Spinal cord (tissue), 10 donors: ENCODE results near the gene C16orf86. TPM values are rescaled to one million over a fixed set of nuclear protein-coding genes. Genes with fewer than 3 reads are reported as not detected.
A peak's percentile ranks its signal among the peaks of the same experiment; 100 is the strongest.

ENCODE experiments used
- DNase-seq, 6 donors: peaks; one replicate each; pipeline versions ENCODE4 v3.0.0 to v3.0.0-alpha.2; 2013 to 2015; ENCODE audit warnings: low spot score in 6 of 6, low read depth in 4 of 6
- H3K27ac ChIP-seq: one replicate; pipeline ENCODE4 v1.5.1; 2013; ENCODE audit warnings: low read depth, low read length, control low read depth
- H3K27me3 ChIP-seq: one replicate; pipeline ENCODE4 v1.6.1; 2013; ENCODE audit warnings: low read length; ENCODE audit not compliant: control insufficient read depth, insufficient read depth
- H3K36me3 ChIP-seq: one replicate; pipeline ENCODE4 v1.6.1; 2013; ENCODE audit warnings: low read length; ENCODE audit not compliant: control insufficient read depth, insufficient read depth
- H3K4me1 ChIP-seq: one replicate; pipeline ENCODE4 v1.6.1; 2013; ENCODE audit warnings: low read length; ENCODE audit not compliant: control insufficient read depth, insufficient read depth
- H3K4me3 ChIP-seq: one replicate; pipeline ENCODE4 v1.5.1; 2013; ENCODE audit warnings: low read depth, low read length, control low read depth
- H3K9me3 ChIP-seq: one replicate; pipeline ENCODE4 v1.6.1; 2013; ENCODE audit warnings: low read length; ENCODE audit not compliant: control insufficient read depth, insufficient read depth
- WGBS: methylation state at CpG from one replicate; pipeline ENCODE4 v1.1.5; 2013; ENCODE audit warnings: missing lambda C conversion rate; ENCODE audit not compliant: insufficient coverage; 5-methylcytosine and 5-hydroxymethylcytosine counted together
- long read RNA-seq, 4 donors: transcript quantifications; one replicate each; lab custom pipeline, GENCODE V29; 2026
- polyA plus RNA-seq, 2 donors: library from polyadenylated mRNA; unstranded; fragments of 120-200 nt; gene quantifications; one replicate each; pipeline ENCODE4 v1.2.1, GENCODE V29; 2013; ENCODE audit not compliant: insufficient read length in 2 of 2
- total RNA-seq, 2 donors: library from RNA; depleted of rRNA in 1 of 2; stranded (reverse); fragments of 120-200 nt in 1 of 2; fragments of >200 nt in 1 of 2; gene quantifications; one replicate each; pipeline versions ENCODE4 v1.2.3 to v1.2.4, GENCODE V29; 2013 to 2014
- donor health status: healthy.

Gene C16orf86, protein sequence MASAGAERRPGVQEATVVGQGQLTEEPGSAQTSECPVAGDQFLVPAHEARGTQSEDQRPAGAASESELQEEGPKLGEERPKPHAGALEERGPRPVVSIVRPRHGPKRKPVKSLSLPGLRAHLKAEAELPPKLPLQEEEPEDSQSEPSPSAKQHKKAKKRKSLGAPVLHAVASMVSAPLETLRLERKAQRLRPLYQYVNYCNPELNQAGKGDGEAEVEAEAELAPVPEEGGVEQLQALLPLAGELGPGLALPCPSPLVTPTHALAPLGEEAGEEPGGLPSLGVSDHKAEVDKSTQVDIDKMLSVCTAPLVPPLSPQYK
- total RNA-seq, result 1 to 10 TPM; 2.8 to 6.9 TPM
- polyA plus RNA-seq, result 1 to 10 TPM; 4.2 to 6.2 TPM
- long read RNA-seq, donor 1, partial matches to known transcripts, result 0 of 3 reads
- long read RNA-seq, donor 1, other reads (novel, unspliced or antisense), result 0 of 3 reads
- long read RNA-seq, donor 2, partial matches to known transcripts, result 0 of 1 reads
- long read RNA-seq, donor 2, other reads (novel, unspliced or antisense), result 0 of 1 reads
- long read RNA-seq, donor 3, result 0 reads
- long read RNA-seq, donor 4, partial matches to known transcripts, result 0 of 1 reads
- long read RNA-seq, donor 4, other reads (novel, unspliced or antisense), result 0 of 1 reads

GRCh38 chr16:67666559-67667452 lies at the start of gene C16orf86, which contains the start of gene ENKD1:
Gene C16orf86 (plus strand): TSS chr16:67666814. CDS start chr16:67666971, 157 bp downstream.
Gene ENKD1 (minus strand): TSS chr16:67666750. CDS start chr16:67666442, 308 bp downstream.
- DNase-seq, result peak in 5 of 6 donors; percentile 55 to 93 (median 74)
- Histone ChIP-seq H3K36me3 (peaks cover 34% of the 10 kb centered on the region), H3K4me1 (peaks cover 55% of the 10 kb centered on the region), H3K27ac (peak within 1 kb of the TSS; percentile 88), H3K9me3 (no peaks in the 10 kb centered on the region), H3K27me3 (no peaks in the 10 kb centered on the region), H3K4me3 (peak within 1 kb of the TSS; percentile 62)
- 5% methylated on average over 78 of the region's 78 CpGs for WGBS

DNA sequence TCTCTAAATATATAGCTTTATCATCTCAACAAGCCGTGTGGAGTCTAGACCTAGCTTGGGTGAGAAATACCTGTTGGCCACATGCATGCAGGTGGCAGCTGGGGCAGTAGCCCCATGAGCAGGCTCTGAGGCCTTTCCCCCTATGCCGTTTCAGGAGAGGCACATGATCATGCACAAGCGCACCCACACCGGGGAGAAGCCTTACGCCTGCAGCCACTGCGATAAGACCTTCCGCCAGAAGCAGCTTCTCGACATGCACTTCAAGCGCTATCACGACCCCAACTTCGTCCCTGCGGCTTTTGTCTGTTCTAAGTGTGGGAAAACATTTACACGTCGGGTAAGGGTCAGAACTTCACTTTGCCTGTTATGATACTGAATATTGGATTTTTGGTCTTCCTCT lies 38.4 kb upstream of the C16orf86 start:
- Histone ChIP-seq H3K36me3 (peaks cover 78% of the 10 kb centered on the region), H3K4me1 (peaks cover 9% of the 10 kb centered on the region), H3K4me3 (no peak overlapping the region), H3K27ac (no peak overlapping the region), H3K27me3 (no peaks in the 10 kb centered on the region), H3K9me3 (no peaks in the 10 kb centered on the region)
- no peak for DNase-seq
- WGBS, result 97% methylated on average over 14 of the region's 14 CpGs

DNA sequence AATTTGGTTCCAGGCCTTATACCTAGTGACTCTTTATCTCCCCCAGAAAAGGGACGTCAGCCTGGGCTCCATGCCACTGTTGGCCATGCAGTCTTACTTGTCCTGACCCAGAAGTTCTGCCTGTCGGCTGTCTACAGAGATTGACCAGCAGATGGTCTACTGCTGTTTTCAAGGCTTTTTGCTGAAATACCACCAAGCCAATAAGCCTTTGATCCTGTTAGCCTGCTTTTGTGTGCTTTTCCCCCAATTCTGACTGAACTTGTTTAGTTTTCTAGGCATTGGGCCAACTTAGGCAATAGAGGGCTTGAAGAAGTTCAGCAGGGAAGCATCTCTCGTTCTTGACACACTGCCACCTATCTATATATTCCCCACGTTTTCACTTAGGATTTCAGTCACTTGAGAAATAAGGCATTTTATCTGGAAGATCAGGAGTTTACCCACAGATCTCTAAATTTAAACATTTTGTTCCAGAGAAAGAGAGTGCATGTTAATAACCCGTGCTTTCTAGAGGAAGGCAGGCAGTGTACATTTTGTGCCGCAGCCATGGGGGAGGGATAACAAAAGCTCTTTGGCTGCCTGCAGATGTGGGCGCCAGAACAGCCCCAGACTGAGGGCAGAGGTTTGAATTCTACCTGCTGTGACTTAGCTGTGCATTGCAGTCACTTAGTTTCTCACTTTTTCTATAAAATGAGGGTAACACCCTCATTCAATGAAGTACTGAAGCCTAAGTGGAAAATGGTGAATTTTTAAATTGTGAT lies 34.0 kb upstream of the C16orf86 start:
- Histone ChIP-seq H3K36me3 (peaks cover 71% of the 10 kb centered on the region), H3K4me1 (peaks cover 9% of the 10 kb centered on the region), H3K4me3 (no peak overlapping the region), H3K9me3 (no peaks in the 10 kb centered on the region), H3K27me3 (no peaks in the 10 kb centered on the region), H3K27ac (peak overlapping the region; percentile 42)
- 45% methylated on average over 4 of the region's 7 CpGs for WGBS
- DNase-seq, result peak in 5 of 6 donors; percentile 12 to 80 (median 38)

DNA sequence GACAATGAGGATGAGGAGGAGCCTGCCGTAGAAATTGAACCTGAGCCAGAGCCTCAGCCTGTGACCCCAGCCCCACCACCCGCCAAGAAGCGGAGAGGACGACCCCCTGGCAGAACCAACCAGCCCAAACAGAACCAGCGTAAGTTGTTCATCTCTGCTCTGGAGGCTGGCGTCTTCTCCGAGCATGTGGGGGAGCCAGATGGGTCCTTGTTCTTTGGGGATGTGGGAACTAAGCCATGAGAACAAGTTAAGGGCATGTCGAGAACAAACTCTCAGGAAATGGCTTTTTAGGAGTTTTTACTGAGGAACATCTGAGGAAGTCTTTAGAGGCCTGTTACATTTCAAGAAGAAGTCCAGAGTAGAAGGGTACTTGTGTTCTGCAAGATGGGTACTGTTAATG lies 29.9 kb upstream of the C16orf86 start:
- no peaks in the 10 kb centered on the region for H3K27me3 ChIP-seq
- H3K36me3 ChIP-seq, result peaks cover 43% of the 10 kb centered on the region
- no peak overlapping the region for H3K27ac ChIP-seq
- H3K4me1 ChIP-seq, result peaks cover 8% of the 10 kb centered on the region
- H3K9me3 ChIP-seq, result no peaks in the 10 kb centered on the region
- H3K4me3 ChIP-seq, result no peak overlapping the region
- WGBS, result 93% methylated on average over 1 of the region's 8 CpGs
- no peak for DNase-seq

- Histone ChIP-seq H3K9me3 (no peaks in the 10 kb centered on the region), H3K27me3 (no peaks in the 10 kb centered on the region), H3K36me3 (peaks cover 38% of the 10 kb centered on the region), H3K4me3 (no peak overlapping the region), H3K4me1 (peaks cover 12% of the 10 kb centered on the region), H3K27ac (no peak overlapping the region)
- DNase-seq, result no peak
- 94% methylated on average over 8 of the region's 12 CpGs for WGBS
Measured at GRCh38 chr16:67637625-67638024, 29.0 kb upstream of the C16orf86 start.

GRCh38 chr16:67641779-67642708 lies 24.6 kb upstream of the C16orf86 start:
- 32% methylated on average over 10 of the region's 10 CpGs for WGBS
- DNase-seq, result peak in 5 of 6 donors; percentile 46 to 94 (median 79)
- H3K4me3 ChIP-seq, result no peak overlapping the region
- H3K27me3 ChIP-seq, result peaks cover 33% of the 10 kb centered on the region
- peaks cover 16% of the 10 kb centered on the region for H3K4me1 ChIP-seq
- no peak overlapping the region for H3K27ac ChIP-seq
- H3K9me3 ChIP-seq, result no peaks in the 10 kb centered on the region
- peaks cover 14% of the 10 kb centered on the region for H3K36me3 ChIP-seq

- no peak for DNase-seq
- Histone ChIP-seq H3K27me3 (peaks cover 52% of the 10 kb centered on the region), H3K9me3 (no peaks in the 10 kb centered on the region), H3K4me3 (no peak overlapping the region), H3K27ac (no peak overlapping the region), H3K36me3 (peaks cover 4% of the 10 kb centered on the region), H3K4me1 (peaks cover 28% of the 10 kb centered on the region)
- WGBS, result 85% methylated on average over 7 of the region's 9 CpGs
Measured at GRCh38 chr16:67644038-67644437, 22.6 kb upstream of the C16orf86 start.

DNA sequence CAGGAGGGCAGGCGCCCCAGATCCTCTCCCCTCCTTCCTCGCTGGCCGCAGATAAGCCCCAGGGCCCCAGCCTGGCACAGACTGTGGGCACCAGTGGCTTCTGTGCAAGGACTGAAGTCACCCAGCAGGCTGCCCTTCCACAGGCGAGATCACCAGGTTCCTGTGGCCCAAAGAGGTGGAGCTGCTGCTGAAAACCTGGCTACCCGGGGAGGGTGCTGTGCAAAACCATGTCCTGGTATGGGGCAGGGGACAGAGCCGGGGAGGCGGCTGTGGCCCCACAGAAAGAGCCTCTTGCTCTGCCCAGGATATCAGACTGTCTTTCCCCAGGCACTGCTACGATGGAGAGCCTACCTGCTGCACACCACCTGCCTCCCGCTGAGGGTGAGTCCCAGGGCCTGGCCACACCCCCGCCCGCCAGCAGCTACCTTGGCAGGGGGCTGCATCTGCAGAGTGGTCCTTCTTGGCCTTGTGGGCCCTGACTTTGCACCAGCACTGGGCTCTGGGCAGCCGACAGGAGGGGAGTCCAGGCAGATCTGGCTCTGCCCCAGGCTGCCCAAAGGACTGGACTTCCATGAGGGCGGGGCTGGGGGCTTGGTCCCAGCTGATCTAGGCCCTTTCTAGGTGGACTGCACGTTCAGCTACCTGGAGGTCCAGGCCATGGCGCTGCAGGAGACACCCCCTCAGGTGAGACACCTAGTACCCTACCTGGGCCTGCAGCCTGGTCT lies 21.1 kb upstream of the C16orf86 start:
- H3K27ac ChIP-seq, result no peak overlapping the region
- DNase-seq, result no peak
- peaks cover 67% of the 10 kb centered on the region for H3K27me3 ChIP-seq
- no peaks in the 10 kb centered on the region for H3K9me3 ChIP-seq
- H3K4me3 ChIP-seq, result no peak overlapping the region
- peaks cover 38% of the 10 kb centered on the region for H3K4me1 ChIP-seq
- H3K36me3 ChIP-seq, result peaks cover 2% of the 10 kb centered on the region
- WGBS, result 85% methylated on average over 15 of the region's 15 CpGs
